H54 (cell line): Measurements from ENCODE around the gene OGFOD3.
A peak's percentile ranks its signal among the peaks of the same experiment; 100 is the strongest.

Experiments used
- DNase-seq: peaks from one replicate; pipeline ENCODE4 v3.0.0; 2011; ENCODE audit warnings: low spot score, mixed read lengths; ENCODE audit not compliant: insufficient read length
- FAIRE-seq: peaks from 3 replicates; lab custom pipeline; 2011; peaks lifted over from hg19 to GRCh38; lab: Jason Lieb, UNC
- POLR2A ChIP-seq: IDR thresholded peaks from 2 replicates; pipeline ENCODE4 v1.6.1; 2011; ENCODE audit warnings: low read depth, mild to moderate bottlenecking, low read length

The OGFOD3 gene

GRCh38 chr17:82397449-82398335 lies 20.7 kb downstream of the OGFOD3 start:
- no peak for DNase-seq
- no peak for FAIRE-seq
- TF ChIP-seq POLR2A: no peak

- FAIRE-seq (no peak), DNase-seq (no peak)
- TF ChIP-seq POLR2A: no peak
Observed at GRCh38 chr17:82396601-82397435, 21.6 kb downstream of the OGFOD3 start.

DNA sequence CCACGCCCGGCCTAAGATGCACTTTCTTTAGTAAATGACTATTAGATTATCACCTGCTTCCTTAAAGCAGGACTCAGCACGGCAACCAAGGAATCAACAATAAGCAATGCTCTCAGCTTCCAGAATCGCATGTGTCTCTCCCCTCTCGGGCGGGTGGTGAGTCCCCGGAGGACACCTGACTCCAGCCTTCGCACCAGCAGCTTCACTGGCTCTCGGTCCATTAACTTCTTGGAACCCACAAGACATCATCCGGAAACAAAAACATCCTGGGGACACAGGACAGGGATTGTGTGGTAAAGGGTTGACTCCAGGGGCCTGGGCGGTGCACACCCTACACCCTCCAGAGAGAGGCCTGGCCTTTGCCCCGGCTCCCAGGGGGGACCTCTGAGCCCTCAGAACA lies 24.1 kb downstream of the OGFOD3 start:
- FAIRE-seq (no peak), DNase-seq (no peak)
- no peak for TF ChIP-seq POLR2A

GRCh38 chr17:82392941-82393340 lies 25.4 kb downstream of the OGFOD3 start:
- DNase-seq (no peak), FAIRE-seq (no peak)
- TF ChIP-seq POLR2A: no peak

DNA sequence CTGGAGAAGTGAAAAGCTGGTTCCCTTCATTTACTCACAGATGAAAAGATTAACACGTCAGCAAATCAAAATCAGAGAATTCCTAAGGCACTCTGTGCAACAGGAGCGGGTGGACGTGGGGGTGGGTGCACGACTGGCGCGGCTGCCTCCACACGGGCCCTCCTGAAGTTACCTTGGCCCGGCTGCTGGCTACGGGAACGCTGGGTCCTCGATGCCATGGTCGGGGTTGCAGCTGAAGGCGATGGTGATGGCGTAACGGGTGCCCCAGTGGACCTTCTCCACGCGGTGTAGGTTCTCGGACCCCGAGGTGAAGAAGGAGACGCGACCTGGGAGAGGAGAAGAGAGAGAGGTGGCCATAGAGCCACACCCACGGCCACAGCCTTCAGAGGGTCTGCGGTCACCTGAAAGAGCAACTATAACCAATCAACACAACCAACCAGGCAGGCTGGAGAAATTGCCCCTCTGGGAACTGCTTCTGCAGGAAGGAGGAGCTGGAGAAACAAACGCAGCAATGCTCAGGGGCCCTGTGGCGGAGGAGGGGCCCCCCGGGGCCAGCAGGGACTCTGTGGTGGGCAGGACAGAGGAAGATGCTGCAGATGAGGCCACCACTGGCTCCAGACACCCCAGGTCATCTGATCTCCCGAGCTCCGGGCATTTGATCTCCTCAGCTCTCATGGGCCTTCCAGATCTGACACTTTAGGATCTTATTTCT lies 26.0 kb downstream of the OGFOD3 start:
- no peak for FAIRE-seq
- DNase-seq: no peak
- no peak for TF ChIP-seq POLR2A

GRCh38 chr17:82391496-82392066 lies 26.8 kb downstream of the OGFOD3 start:
- no peak for TF ChIP-seq POLR2A
- FAIRE-seq (no peak), DNase-seq (no peak)

DNA sequence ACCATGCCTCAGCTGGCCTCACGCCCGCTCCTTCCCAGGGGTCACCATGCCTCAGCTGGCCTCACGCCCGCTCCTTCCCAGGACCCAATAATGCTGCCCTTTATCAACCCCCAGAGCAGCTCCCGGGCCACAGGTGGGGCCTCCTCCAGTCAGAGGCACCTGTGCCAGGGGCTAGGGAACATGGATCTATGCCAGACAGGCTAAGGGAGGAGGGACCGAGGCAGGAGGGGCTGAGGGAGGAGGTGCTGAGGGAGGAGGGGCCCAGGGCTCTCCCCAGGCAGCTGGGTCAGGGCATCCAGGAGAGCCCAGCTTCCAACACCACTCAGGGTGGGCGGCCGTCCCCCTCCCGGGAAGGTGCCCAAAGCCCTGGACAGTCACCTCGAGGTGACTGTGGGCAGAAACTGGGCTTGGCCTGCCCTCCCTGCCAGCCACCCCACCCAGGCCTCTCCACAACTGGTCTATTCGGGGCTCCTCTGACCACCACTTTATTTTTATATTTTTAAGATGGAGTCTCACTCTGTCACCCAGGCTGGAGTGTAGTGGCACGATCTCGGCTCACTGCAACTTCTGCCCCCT lies 27.4 kb downstream of the OGFOD3 start:
- TF ChIP-seq POLR2A: no peak
- no peak for FAIRE-seq
- no peak for DNase-seq

- DNase-seq: no peak
- FAIRE-seq: no peak
- no peak for TF ChIP-seq POLR2A
Observed at GRCh38 chr17:82390015-82390859, 28.1 kb downstream of the OGFOD3 start.

GRCh38 chr17:82389379-82389778 lies 29.0 kb downstream of the OGFOD3 start:
- DNase-seq (no peak), FAIRE-seq (no peak)
- no peak for TF ChIP-seq POLR2A

DNA sequence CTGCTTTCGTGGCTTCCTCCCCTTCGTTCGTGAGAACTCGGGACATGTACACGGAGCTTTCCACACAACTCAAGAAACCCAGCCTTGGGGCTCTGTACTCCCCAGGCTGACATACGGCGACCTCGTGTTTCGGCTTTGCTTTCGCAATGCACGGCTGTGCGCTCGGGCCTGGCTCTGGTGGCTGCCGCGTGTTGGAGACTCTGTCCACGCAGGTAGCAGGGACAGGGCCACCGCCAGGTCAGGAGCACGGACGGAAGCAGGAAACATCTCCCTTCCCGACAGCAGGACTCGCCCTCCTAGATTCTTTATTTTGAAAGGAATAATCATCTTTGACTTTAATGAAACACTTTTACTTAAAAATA lies 29.5 kb downstream of the OGFOD3 start:
- FAIRE-seq: no peak
- DNase-seq: no peak
- TF ChIP-seq POLR2A: no peak

DNA sequence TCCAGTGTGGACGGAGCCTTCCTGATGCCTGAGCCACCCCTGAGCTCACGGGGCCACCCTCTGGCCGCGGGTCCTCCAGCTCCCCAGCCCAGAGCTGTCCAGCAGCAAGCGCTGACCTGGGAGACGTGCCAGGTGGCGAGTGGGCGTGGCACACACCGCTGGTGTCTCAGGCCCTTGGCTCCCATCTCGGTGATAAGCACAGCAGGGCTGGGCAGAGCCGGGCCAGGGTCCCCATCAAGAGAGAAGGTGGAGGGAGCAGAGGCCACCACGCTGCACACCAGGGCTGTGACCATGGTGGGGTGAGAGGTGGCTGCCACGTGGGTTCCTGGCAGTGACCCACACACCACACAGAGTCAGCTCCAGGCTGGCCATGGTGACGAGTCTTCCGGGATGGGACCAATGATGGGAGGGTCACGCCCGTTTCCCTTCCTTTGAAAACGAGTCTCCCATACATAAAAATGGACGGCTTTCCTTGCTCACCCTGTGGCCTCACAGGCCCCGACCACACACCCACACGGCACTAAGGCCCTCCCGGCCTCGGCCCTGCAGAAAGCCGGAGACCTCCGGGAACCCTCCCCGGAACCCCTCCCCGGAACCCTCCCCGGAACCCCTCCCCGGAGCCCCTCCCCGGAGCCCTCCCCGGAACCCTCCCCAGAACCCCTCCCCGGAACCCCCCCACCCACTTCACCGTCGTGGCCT lies 30.0 kb downstream of the OGFOD3 start:
- DNase-seq: peak; percentile 52
- TF ChIP-seq POLR2A: no peak

DNA sequence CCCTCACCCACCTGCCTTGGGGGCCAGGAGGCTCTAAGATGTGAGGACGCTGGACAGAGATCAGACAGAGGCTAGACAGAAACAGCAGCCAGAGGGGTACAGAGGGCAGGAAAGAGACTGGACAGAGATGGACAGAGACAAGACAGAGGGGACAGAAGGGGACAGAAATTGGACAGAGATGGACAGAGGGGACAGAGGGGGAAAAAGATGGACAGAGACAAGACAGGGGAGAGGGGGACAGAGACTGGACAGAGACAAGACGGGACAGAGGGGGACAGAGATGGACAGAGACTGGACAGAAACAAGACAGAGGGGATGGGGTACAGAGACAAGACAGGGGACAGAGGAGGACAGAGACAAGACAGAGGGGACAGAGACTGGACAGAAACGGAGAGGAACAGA lies 30.7 kb downstream of the OGFOD3 start:
- TF ChIP-seq POLR2A: no peak
- FAIRE-seq (no peak), DNase-seq (no peak)

More for the DNA sequence above, 30.0 kb downstream of the OGFOD3 start:
- no peak for FAIRE-seq
